Raji (cell line): ENCODE measurements around the gene SUGP2.

Experiments
- POLR2A ChIP-seq: IDR thresholded peaks from 2 replicates; pipeline ENCODE4 v1.6.1; 2011; ENCODE audit warnings: low read depth, low read length, control low read depth; ENCODE audit not compliant: insufficient read depth

The SUGP2 gene

DNA sequence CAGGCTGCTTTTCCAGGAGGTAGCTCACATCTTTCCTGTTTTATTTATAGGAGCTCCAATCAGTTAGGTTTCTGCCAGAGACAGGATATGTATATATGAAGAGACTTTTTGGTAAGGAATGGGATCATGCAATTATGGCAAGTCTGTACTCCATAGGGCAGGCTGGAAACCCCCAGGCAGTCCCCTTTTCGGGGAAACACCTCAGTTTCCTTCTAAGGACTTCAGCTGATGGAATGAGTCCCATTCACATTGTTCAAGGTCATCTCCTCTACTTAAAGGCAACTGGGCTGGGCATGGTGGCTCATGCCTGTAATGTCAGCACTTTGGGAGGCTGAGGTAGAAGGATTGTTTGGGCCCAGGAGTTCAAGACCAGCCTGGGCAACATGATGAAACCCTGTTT lies 19.6 kb upstream of the SUGP2 start:
- no peak for TF ChIP-seq POLR2A

DNA sequence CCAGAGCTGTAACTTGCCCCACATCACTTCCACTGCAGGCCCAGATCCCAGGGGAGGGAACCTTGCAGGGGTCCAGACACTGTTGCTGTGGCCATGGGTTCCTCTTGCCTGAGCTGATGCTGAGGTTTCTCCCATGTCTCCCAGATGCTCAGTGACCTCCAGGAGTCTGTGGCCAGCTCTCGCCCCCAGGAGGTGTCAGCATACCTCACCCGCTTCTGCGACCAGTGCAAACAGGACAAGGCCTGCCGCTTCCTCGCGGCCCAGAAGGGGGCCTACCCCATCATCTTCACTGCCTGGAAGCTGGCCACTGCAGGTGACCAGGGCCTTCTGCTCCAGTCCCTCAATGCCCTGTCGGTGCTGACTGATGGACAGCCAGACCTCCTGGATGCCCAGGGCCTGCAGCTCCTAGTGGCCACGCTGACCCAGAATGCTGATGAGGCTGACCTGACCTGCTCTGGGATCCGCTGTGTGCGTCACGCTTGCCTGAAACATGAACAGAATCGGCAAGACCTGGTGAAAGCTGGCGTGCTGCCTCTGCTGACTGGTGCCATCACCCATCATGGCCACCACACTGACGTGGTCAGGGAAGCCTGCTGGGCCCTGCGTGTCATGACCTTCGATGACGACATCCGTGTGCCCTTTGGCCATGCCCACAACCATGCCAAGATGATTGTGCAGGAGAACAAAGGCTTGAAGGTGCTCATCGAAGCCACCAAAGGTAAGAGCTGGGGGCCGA lies 18.3 kb upstream of the SUGP2 start:
- no peak for TF ChIP-seq POLR2A

DNA sequence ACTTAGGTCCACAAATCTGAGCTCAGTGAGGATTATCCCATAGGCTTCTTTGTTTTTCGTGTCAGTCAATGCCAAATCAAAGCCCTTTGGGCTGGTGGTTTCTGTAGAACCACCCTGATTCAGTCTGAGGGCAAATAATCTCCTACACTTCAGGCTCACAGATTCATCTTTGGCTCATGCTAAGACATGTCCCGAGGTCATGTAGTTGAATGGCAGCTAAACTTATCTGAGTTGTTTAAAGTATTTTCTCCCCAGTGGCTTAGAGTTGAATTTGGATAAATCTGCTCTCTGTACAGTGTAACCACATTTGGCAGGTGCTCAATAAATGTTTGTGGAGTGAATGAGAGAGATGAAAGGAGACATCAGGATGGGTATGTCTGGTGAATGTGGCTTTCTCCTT lies 17.4 kb upstream of the SUGP2 start:
- no peak for TF ChIP-seq POLR2A

DNA sequence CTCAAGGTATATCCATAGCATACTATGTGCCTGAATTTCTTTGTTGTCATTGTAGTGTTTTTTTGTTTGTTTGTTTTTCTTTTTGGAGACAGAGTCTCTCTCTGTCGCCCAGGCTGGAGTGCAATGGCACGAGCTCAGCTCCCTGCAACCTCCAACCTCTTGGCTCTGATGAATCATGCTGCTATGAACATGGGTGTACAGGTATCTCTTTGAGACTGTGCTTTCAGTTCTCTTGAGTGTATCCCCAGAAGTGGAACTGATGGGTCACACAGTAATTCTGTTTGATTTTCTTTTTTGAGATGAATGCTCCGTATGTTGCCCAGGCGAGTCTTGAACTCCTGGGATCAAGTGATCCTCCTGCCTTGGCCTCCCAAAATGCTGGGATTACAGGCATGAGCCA lies 16.8 kb upstream of the SUGP2 start:
- TF ChIP-seq POLR2A = no peak

DNA sequence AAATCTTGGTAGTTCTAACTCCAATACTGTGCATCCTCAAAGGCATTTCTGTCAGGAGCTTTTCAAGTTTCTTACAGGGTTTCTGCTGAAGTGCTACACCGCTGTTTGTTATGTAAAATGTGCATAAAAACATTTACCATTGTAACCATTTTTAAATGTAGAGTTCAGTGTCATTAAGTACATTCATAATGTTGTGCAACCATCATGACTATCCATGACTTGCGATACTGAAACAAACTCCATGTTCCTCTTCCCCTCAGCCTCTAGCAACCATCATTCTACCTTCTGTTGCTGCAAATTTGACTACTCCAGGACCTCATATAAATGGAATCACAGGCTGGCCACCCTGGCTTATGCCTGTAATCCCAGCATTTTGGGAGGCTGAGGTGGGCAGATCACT lies 16.1 kb upstream of the SUGP2 start:
- TF ChIP-seq POLR2A = no peak

DNA sequence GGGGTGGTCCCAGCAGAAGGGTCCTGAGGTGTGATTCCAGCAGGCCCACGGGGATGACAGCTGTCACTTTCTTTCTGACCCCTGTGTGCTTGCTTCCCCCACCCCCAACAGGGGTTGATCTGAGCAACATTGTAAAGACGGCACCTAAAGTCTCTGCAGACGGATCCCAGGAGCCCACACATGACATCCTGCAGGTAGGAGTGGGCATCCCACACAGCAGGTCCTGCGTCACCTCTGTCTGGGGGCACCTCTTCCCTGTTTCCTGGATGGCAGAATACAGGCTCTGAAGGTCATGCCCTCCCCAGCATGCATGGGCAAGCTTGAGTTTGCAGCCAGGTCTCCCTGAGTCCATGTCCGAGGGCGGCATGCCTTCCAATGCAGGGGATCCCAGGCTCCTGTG lies 10.6 kb upstream of the SUGP2 start:
- TF ChIP-seq POLR2A = no peak

DNA sequence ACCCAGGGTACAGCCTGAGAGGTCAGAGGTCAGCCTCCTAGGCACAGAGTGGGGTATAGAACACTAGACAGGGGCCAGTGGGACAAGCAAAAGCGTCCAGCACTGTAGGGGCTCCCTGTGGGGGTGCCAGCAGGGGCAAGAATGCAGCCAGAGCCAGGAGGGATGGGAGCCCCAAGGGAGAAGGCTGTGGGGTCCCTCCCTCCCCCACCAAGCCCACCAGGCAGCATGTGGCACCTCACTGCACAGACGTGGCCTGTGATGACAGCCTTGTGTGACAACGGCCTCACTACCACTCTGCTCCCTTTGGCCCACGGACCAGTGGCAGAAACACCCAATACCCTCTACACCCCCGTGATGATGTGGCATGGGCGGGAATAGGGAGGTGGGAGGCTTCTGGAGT lies 10.2 kb upstream of the SUGP2 start:
- TF ChIP-seq POLR2A = no peak

DNA sequence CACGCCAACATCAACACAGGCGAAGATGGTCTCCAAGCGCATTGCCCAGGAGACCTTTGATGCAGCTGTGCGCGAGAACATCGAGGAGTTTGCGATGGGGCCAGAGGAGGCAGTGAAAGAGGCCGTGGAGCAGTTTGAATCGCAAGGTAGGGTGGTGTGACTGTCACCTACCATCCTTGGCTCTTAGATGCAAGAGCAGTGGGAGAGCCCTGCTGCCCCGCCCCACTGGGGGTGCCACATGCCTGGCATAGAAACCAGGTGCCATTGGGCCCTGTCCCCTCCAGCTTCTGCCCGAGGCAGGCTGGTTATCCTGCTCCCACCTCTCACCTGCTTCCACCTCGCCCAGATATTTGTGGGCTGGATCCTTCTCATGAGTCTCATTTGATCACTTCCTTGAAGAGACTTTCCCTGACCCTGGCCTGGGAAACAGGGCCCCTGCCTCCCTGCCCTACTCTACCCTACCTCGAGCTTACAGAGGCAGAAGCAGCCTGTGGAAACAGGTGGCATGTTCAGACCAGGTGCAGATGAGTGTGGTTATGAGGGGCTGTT lies 9.5 kb upstream of the SUGP2 start:
- no peak for TF ChIP-seq POLR2A

DNA sequence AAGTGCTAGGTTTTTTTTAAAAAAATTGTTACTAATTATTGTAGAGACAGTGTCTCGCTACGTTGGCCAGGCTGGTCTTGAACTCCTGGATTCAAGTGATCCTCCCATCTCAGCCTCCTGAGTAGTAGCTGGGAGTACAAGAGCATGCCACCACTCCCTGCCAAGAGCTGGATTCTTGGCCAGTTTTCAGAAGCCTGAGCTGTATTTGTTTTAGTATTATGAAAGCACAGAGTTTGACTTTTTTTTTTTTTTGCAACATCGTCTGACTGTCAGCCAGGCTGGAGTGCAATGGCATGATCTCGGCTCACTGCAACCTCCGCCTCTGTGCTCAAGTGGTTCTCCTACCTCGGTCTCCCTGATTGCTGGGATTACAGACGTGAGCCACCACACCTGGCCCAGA lies 7.1 kb upstream of the SUGP2 start:
- no peak for TF ChIP-seq POLR2A

DNA sequence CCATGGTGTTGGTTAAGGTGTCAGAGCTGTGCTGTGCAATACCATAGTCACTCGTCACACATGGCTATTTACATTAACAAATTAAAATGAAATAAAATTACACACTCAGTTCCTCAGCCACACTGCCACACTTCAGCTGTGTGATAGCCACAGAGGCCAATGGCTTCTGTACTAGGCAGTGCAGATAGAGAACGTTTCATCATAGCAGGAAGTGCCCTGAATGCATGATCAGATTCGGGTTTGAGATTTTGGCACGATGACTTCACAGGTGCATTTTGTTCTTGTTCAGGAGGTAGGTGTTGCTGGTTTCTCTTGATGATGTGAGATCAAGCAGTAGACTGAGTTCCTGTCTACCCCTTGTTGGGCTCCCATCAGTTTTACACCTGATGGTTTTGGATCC lies 6.6 kb upstream of the SUGP2 start:
- TF ChIP-seq POLR2A = peak; percentile 46; the same call in 1 of the 2 replicates

DNA sequence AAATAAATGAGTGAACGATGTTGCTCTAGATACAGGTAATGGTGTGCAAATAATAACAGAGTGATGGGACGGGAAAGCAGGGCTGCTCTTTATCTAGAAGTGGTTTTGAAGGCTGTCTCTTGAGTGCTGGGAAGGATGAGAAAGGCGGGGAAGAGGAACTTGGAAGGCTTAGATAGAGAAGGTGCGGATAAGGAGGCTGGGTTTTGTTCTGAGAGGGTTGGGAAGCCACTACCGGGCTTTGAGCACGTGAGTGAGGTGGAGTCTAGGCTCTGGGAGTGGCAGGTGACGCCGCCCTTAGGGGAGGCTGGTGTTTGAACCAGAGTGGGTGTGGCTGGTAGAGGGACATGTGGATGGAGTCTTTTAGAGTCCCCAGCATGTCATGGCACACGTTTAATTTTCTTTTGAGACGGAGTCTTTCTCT lies 897 bp upstream of the SUGP2 start:
- peak; percentile 59; the same call in 1 of the 2 replicates for TF ChIP-seq POLR2A

DNA sequence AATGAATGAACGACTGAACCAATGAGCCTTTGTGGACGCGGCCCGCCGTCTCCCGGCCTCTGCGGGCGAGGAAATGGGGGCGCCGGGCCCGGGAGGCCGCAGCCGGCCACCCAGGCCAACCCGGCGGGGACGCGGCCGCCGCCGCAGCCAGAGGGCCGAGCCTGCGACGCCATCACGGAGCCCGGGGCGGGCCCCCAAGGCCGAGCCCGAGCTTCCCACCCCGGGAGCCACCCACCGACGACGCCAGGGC lies 216 bp downstream of the SUGP2 start:
- TF ChIP-seq POLR2A = no peak

DNA sequence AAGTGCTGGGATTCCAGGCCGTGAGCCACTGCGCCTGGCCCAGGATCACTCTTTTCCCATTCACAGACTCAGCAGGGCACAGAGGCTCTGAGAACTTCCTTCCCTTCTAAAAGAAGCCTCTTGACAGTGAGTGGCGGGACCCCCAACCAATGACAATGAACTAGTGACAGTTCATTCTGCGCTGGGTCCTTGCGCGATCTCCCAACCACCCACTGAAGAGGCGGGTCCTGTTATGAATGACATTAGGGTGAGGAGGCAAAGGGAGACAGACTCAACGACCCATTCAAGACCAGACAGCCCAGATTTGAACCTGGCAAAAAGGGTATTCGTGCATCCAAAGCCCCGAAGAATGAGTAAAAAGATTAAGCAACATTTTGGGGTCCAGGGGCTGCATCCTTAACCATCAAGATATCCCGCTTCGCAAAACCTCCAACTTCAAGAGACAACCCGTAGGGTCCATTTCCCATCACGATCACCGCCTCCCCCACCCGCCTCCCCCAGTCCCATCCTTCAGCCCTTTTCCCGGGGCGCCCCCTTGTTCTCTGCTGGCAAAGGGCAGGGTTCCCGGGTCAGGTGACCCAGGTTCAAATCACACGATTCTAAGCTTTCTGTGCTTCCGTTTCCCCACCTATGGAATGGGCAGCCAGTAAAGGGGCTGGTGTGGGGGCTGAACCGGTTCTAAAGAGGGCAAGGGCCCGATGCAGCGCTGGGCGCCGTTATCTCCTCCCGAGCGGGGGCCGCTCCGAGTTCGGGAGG lies 719 bp downstream of the SUGP2 start:
- peak; percentile 58 for TF ChIP-seq POLR2A

DNA sequence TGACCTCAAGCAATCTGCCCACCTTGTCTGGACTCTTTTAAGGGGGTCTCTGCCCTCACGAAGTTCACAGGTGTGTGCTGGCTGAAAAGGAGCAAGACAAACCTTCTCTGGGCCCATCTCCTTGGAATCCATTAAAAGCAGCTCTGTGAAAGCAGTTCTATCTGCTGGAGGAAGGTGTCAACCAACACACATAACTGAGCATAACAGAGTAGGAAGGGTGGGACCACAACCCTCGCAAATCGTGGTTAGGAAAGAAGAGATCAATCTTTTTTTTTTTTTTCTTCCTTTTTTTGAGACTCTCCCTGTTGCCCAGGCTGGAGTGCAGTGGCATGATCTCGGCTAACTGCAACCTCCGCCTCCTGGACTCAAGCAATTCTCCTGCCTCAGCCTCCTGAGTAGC lies 1.4 kb downstream of the SUGP2 start:
- no peak for TF ChIP-seq POLR2A

DNA sequence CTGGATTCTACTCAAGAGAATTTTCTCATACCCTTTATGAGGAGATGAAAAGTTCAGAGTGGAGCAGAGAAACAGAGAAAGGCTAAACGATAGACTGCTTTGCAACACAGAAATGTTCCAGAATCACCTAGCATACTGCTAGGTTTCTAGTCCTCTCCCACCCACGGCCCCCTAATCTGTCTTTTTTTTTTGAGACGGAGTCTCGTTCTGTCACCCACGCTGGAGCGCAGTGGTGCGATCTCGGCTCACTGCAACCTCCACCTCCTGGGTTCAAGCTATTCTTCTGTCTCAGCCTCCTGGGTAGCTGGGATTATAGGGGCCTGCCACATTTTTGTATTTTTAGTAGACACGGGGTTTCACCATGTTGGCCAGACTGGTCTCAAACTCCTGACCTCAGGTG lies 4.8 kb downstream of the SUGP2 start:
- TF ChIP-seq POLR2A = no peak

DNA sequence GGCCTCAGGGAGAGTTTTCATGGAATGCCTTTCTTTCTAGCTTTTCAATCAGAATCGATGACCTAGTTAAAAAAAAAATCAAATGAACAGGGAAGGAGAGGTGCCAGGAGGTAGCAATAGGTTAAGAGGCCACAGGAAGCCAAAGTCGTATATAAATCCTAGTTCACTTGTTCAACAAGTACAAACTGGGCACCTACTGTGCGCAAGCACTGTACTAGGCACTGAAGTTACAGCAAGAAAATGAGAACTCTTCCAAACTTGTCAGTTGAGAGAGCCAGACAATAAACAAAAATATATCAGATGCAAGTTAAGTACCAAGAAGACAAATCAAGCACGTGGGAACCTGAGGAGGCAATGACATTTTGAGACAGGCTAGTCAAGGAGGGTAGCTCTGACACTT lies 6.1 kb downstream of the SUGP2 start:
- no peak for TF ChIP-seq POLR2A
